Parathyroid adenoma (tissue), 2 donors: ENCODE data around the gene FUZ.

Experiments
- H2AFZ ChIP-seq: fragments of 300-600 bp; sonication (generic); one replicate; pipeline ENCODE4 v1.7.0; 2017; ENCODE audit warnings: antibody characterized with exemption, mild to moderate bottlenecking
- H3K27ac ChIP-seq: fragments of 300-600 bp; sonication (generic); one replicate; pipeline ENCODE4 v1.7.0; 2017
- H3K27me3 ChIP-seq: fragments of 300-600 bp; sonication (generic); one replicate; pipeline ENCODE4 v1.7.0; 2017; ENCODE audit warnings: low read length; ENCODE audit not compliant: control insufficient read depth, insufficient read depth
- H3K36me3 ChIP-seq: fragments of 300-600 bp; sonication (generic); one replicate; pipeline ENCODE4 v1.7.0; 2017; ENCODE audit warnings: low read length; ENCODE audit not compliant: control insufficient read depth, insufficient read depth
- H3K4me1 ChIP-seq: fragments of 300-600 bp; sonication (generic); one replicate; pipeline ENCODE4 v1.7.0; 2017; ENCODE audit warnings: control low read depth
- H3K4me2 ChIP-seq: fragments of 300-600 bp; sonication (generic); one replicate; pipeline ENCODE4 v1.7.0; 2017; ENCODE audit warnings: low read length
- H3K4me3 ChIP-seq: fragments of 300-600 bp; sonication (generic); one replicate; pipeline ENCODE4 v1.7.0; 2017; ENCODE audit warnings: low read depth, low read length
- H3K79me2 ChIP-seq: fragments of 300-600 bp; sonication (generic); one replicate; pipeline ENCODE4 v1.7.0; 2017; ENCODE audit warnings: control low read depth
- H3K9ac ChIP-seq: fragments of 300-600 bp; sonication (generic); one replicate; pipeline ENCODE4 v1.7.0; 2017; ENCODE audit warnings: mild to moderate bottlenecking
- H3K9me3 ChIP-seq: fragments of 300-600 bp; sonication (generic); one replicate; pipeline ENCODE4 v1.7.0; 2017; ENCODE audit warnings: low read length; ENCODE audit not compliant: control insufficient read depth
- CTCF ChIP-seq: fragments of 300-600 bp; sonication (generic); IDR thresholded peaks from one replicate; pipeline ENCODE4 v1.7.0; 2017; ENCODE audit warnings: antibody characterized with exemption, mild to moderate bottlenecking
- donor health status: primary hyperparathyroidism.

FUZ gene

GRCh38 chr19:49860336-49861102 is 47.4 kb upstream of the FUZ start:
- Histone ChIP-seq H3K4me3 (no peak overlapping the region), H3K4me2 (no peak overlapping the region), H3K27me3 (no peaks in the 10 kb centered on the region), H3K27ac (no peak overlapping the region), H3K9ac (no peak overlapping the region), H3K9me3 (no peaks in the 10 kb centered on the region), H3K36me3 (no peaks in the 10 kb centered on the region), H2AFZ (no peak overlapping the region), H3K4me1 (no peaks in the 10 kb centered on the region), H3K79me2 (peaks cover 16% of the 10 kb centered on the region)
- no peak for TF ChIP-seq CTCF

DNA sequence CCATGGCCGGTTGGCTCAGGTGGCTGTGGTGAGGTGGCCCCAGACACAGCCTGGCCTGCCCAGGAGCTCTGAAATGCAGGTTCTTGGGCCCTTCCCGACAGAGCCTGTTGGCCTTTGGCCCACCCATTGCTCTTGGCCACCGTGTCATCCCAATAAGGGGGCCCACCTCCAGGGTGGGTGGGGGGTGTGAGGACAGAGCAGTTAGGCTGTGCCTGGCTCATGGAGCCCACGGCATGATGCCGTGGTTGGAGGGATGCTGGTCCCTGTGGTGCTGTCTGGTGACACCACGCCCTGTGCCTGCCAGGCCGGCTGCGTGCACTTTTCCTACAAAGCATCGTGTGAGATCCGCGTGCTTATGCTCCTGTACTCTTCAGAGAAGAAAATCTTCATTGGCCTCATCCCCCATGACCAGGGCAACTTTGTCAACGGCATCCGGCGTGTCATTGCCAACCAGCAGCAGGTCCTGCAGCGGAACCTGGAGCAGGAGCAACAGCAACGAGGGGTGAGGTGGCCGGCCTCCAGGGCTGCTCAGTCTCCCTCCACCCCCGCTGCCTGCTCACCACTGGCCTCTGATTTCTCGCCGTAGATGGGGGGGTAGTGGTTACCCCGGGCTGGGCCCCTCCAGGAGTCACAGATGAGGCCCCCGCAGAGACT is 46.7 kb upstream of the FUZ start:
- H3K9me3 ChIP-seq, result no peaks in the 10 kb centered on the region
- H3K36me3 ChIP-seq, result no peaks in the 10 kb centered on the region
- H3K4me2 ChIP-seq, result no peak overlapping the region
- no peak overlapping the region for H3K9ac ChIP-seq
- no peak overlapping the region for H3K27ac ChIP-seq
- H3K4me1 ChIP-seq, result no peaks in the 10 kb centered on the region
- no peak overlapping the region for H2AFZ ChIP-seq
- no peaks in the 10 kb centered on the region for H3K27me3 ChIP-seq
- TF ChIP-seq CTCF, result no peak
- peaks cover 11% of the 10 kb centered on the region for H3K79me2 ChIP-seq
- no peak overlapping the region for H3K4me3 ChIP-seq

DNA sequence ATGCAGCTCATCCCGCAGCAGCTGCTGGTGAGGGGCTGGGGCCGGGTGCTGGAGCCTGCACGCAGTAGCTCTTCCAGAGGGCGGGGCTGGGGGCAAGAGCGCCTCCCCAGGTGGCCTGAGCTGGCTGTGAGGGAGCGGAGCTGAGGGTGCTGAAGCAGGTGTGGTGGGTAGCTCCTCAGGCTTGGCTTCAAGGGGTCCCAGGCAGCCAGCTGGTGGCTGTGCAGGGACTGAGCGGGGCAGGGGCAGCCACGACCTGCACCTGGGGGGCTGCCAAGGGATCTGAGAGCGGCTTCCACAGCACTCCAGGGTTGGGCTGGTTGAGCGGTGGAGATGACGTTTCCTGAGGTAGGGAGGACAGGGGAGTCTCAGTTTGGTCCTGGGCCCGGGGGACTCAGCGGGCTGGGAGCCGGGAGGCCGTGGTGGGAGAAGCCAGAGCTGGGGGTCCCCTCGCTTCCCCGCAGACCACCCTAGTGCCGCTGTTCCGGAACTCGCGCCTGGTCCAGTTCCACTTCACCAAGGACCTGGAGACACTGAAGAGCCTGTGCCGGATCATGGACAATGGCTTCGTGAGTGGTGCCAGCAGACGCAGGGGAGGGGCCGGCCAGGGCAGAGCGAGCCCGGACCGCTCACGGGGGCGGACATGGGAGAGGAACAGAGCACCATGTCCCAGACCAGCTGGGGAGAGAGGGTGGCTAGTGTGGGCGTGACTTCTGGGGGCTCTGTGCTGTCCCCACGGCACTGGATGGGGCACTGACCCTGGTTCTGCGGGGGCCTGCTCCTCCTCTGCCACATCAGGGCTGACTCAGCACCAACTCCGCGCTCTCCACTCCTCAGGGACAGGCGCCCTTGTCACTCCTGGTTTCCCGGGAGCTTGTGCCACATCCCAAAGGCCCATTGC is 45.2 kb upstream of the FUZ start:
- no peak for TF ChIP-seq CTCF
- Histone ChIP-seq H3K4me1 (no peaks in the 10 kb centered on the region), H3K4me3 (no peak overlapping the region), H3K4me2 (no peak overlapping the region), H3K27ac (no peak overlapping the region), H3K36me3 (no peaks in the 10 kb centered on the region), H2AFZ (no peak overlapping the region), H3K79me2 (no peaks in the 10 kb centered on the region), H3K27me3 (no peaks in the 10 kb centered on the region), H3K9me3 (no peaks in the 10 kb centered on the region), H3K9ac (no peak overlapping the region)

DNA sequence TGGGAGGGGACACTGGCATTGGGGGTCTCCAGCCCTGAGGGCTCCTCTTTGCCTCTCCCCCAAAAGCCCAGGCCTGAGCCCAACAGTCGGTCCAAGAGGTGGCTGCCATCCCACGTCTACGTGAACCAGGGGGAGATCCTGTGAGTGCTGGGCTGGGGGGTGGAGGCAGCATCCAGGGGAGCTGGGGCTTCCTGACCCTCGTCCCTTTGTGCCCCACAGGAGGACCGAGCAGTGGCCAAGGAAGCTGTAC is 44.7 kb upstream of the FUZ start:
- H3K27me3 ChIP-seq, result no peaks in the 10 kb centered on the region
- no peaks in the 10 kb centered on the region for H3K4me1 ChIP-seq
- no peak overlapping the region for H3K4me3 ChIP-seq
- H2AFZ ChIP-seq, result no peak overlapping the region
- H3K27ac ChIP-seq, result no peak overlapping the region
- peaks cover under 1% of the 10 kb centered on the region for H3K79me2 ChIP-seq
- H3K9ac ChIP-seq, result no peak overlapping the region
- TF ChIP-seq CTCF, result no peak
- no peaks in the 10 kb centered on the region for H3K36me3 ChIP-seq
- no peak overlapping the region for H3K4me2 ChIP-seq
- no peaks in the 10 kb centered on the region for H3K9me3 ChIP-seq
